NOMO-1 treated with dmso at 0.1 percent for 144 hours (cell line): ENCODE results near the gene CGB5.
"Not testable (repeated sequence)": the region's sequence is repeated elsewhere in the genome, so short reads cannot be mapped to it uniquely, and the experiment has no call there.

Source experiments
- DNase-seq: peaks from one replicate; lab custom pipeline; 2025; ENCODE audit not compliant: unreplicated experiment; lab: John Stamatoyannopoulos, UW

The CGB5 gene

GRCh38 chr19:49020931-49021895 lies 22.4 kb upstream of the CGB5 start:
- DNase-seq = no peak

GRCh38 chr19:49022116-49022515 lies 21.5 kb upstream of the CGB5 start:
- no peak for DNase-seq

GRCh38 chr19:49024233-49024632 lies 19.4 kb upstream of the CGB5 start, which contains the start of gene CGB3:
TSS of gene CGB3 (minus strand) at chr19:49024333. CDS start at chr19:49023971, 362 bp downstream.
- not testable (repeated sequence) for DNase-seq

DNA sequence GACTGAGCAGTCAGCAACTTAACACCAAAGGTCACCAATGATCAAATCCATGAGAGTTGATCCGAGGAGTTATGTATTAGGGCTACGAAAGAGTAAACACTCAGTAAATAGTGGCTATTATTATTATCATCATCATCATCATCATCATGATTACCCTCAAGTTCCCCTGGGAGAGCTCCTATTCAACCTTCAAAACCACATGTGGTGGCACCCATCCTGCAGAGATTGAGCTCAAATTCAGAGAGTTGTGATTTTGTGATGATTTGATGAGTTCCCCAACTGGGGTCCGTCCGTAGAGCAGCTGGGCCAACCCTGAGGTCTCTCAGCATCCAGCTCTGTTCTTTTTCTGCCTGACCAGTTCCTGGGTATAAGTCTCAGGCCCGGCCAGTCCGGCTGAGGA lies 18.6 kb upstream of the CGB5 start:
- DNase-seq = not testable (repeated sequence)

- not testable (repeated sequence) for DNase-seq
These were observed 18.0 kb upstream of the CGB5 start for GRCh38 chr19:49025599-49025998.

- not testable (repeated sequence) for DNase-seq
These were observed 15.0 kb upstream of the CGB5 start for GRCh38 chr19:49028686-49029085.

- DNase-seq = not testable (repeated sequence)
These were observed 13.9 kb upstream of the CGB5 start for GRCh38 chr19:49029749-49030148.

DNA sequence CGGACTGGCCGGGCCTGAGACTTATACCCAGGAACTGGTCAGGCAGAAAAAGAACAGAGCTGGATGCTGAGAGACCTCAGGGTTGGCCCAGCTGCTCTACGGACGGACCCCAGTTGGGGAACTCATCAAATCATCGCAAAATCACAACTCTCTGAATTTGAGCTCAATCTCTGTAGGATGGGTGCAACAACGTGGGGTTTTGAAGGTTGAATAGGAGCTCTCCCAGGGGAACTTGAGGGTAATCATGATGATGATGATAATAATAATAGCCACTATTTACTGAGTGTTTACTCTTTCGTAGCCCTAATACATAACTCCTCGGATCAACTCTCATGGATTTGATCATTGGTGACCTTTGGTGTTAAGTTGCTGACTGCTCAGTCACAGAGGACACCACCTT lies 13.3 kb upstream of the CGB5 start:
- DNase-seq = not testable (repeated sequence)

GRCh38 chr19:49031642-49032301 lies 11.9 kb upstream of the CGB5 start, which contains the start of gene CGB2:
TSS of gene CGB2 (plus strand) at chr19:49031890. CDS start at chr19:49032096, 206 bp downstream.
- not testable (repeated sequence) for DNase-seq

GRCh38 chr19:49036815-49037214 lies 6.8 kb upstream of the CGB5 start, which contains the start of gene CGB1:
TSS of gene CGB1 (minus strand) at chr19:49036895. CDS start at chr19:49036711, 184 bp downstream.
- not testable (repeated sequence) for DNase-seq

DNA sequence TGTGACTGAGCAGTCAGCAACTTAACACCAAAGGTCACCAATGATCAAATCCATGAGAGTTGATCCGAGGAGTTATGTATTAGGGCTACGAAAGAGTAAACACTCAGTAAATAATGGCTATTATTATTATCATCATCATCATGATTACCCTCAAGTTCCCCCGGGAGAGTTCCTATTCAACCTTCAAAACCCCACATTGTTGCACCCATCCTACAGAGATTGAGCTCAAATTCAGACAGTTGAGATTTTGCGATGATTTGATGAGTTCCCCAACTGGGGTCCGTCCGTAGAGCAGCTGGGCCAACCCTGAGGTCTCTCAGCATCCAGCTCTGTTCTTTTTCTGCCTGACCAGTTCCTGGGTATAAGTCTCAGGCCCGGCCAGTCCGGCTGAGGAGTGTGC lies 5.5 kb upstream of the CGB5 start:
- not testable (repeated sequence) for DNase-seq

DNA sequence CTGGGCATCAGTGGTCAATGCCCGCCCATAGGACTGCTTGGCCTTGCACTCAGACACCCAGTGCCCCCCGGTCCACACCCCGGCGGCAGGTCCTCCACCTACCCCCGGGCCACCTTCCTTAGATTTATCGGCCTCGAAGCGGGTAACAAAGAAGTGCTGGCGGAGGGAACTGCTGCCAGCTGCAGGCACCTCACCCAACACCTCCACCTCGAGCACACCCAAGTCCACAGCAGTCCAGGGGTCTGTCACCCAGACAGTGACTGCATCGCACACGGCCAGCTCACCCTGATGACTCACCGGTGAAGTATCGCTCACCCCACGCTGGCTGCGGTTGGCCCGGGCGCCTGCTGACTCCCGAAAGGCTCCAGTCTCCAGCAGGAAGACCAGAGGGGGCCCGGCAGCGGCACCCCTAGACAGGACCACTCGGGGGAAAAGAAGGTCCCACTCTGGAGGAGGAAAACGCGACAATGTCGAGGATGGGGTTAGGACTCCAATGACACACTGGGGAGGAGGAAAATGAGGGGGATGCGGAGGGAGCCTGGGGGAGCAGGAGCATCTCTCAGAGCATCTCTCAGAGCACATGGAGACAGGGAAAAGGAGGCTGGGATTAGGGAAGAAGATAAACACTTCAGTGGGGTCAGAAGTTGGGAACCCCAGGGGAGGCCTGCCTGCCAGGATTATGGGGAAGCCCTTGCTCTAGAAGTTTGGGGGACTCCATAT lies 4.9 kb upstream of the CGB5 start:
- not testable (repeated sequence) for DNase-seq

DNA sequence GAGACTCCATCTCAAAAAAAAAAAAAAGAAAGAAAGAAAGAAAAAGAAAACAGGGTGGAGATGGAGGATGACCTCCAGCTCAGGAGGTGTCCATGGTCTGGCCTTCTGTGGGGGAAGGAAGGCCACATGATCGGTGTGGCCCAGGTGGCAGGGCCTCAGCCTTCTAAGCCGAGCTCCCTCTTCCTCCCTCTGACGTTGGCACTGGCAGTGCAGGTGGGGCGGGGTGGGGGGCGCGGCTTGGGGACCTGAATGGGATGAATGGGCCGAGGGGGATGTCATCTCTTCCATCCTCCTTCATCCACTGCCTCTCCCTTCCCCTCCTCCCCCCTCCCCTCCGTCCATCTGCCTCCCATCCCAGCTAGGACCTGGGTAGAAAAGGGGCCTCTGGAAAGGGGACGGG lies 3.9 kb upstream of the CGB5 start:
- not testable (repeated sequence) for DNase-seq

- DNase-seq = no peak
These were observed 1.5 kb upstream of the CGB5 start for GRCh38 chr19:49042177-49042576.

DNA sequence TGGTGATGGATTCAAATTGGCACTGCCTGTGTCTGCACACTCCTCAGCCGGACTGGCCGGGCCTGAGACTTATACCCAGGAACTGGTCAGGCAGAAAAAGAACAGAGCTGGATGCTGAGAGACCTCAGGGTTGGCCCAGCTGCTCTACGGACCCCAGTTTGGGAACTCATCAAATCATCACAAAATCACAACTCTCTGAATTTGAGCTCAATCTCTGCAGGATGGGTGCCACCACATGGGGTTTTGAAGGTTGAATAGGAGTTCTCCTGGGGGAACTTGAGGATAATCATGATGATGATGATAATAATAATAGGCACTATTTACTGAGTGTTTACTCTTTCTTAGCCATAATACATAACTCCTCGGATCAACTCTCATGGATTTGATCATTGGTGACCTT lies 982 bp upstream of the CGB5 start:
- not testable (repeated sequence) for DNase-seq

- not testable (repeated sequence) for DNase-seq
These were observed 5.4 kb downstream of the CGB5 start, which contains the start of gene CGB8 for GRCh38 chr19:49049011-49049410. TSS of gene CGB8 (minus strand) at chr19:49049111. CDS start at chr19:49048739, 372 bp downstream.

DNA sequence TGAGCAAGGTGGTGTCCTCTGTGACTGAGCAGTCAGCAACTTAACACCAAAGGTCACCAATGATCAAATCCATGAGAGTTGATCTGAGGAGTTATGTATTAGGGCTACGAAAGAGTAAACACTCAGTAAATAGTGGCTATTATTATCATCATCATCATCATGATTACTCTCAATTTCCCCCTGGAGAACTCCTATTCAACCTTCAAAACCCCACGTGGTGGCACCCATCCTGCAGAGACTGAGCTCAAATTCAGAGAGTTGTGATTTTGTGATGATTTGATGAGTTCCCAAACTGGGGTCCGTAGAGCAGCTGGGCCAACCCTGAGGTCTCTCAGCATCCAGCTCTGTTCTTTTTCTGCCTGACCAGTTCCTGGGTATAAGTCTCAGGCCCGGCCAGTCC lies 6.2 kb downstream of the CGB5 start:
- not testable (repeated sequence) for DNase-seq

- not testable (repeated sequence) for DNase-seq
These were observed 6.9 kb downstream of the CGB5 start for GRCh38 chr19:49050376-49051033.

DNA sequence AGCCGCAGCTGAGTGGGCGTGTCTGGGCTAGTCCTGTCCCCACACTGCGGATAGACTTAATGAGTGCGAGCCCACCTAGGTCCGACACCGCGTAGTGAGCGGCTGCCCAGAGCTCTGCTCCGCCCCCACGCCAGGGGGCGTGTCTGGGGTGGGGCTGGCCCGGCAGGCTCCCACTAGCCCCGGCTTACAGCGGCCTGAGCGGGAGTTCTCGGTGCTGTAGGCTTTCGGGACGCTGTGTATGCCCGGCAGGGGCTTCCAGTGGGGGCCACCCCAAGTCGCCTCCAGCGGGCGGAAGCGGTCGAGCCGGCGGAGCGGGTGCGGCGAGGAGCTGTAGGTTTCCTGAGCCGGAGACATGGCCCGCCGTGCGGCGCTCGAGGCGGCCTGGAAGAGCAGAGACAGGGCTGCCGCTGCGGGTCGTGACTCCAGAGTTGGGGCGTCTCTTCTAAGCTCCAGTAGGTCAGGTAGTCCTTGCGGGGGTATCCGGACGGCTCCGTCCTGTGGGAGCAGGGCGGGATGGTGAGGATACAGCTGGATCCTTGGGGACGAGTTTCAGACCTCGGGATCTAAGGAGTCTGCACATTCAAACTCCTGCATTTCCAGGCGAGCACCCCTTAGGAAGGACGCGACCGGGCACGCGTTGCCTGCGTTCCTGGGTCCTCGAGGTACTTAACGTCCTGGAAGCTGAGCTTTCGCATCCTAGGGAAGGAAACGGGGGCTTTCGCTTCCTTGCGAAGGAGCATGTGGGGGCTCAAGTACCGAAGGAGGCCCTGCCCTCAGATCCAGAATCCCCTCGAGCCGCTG lies 12.7 kb downstream of the CGB5 start:
- no peak for DNase-seq
